K562 (cell line): Measurements from ENCODE around the gene PPP1R15A. TPM values are rescaled to one million over a fixed set of nuclear protein-coding genes. Genes with fewer than 3 reads are reported as not detected.

Experiments used
- BRD9 ChIP-seq: fragments of 450-650 bp; IDR thresholded peaks from 2 replicates; pipeline ENCODE4 v1.6.1; 2018; ENCODE audit warnings: low read depth; ENCODE audit not compliant: partially characterized antibody
- CUX1 ChIP-seq: fragments of 200-800 bp; sonication (Bioruptor generic); IDR thresholded peaks from 2 replicates; pipeline ENCODE4 v1.6.1; 2016; ENCODE audit warnings: missing genetic modification characterization, missing compliant biosample characterization
- FOXK2 ChIP-seq, 2 experiments: fragments of 450-650 bp; IDR thresholded peaks in 1 of 2; conservative IDR thresholded peaks in 1 of 2; 2 replicates each; pipeline ENCODE4 v1.6.1; 2016; ENCODE audit warnings: low read depth in 2 of 2, mild to moderate bottlenecking in 1 of 2
- MLX ChIP-seq, 2 experiments: fragments of 450-650 bp in 1 of 2; sonication (generic) in 1 of 2; formaldehyde crosslinking; conservative IDR thresholded peaks; 2 replicates each; pipeline versions ENCODE4 v1.4.0 to v1.8.1; 2020 to 2022; ENCODE audit warnings: mild to moderate bottlenecking in 1 of 2, missing genetic modification reagents in 1 of 2
- NR2C2 ChIP-seq, 2 experiments: fragments of 200-800 bp in 1 of 2; sonication (Bioruptor generic) in 1 of 2; sonication (generic) in 1 of 2; formaldehyde crosslinking in 1 of 2; IDR thresholded peaks; 2 replicates each; pipeline versions ENCODE4 v1.6.1 to v1.8.0; 2016 to 2022; ENCODE audit warnings: mild to moderate bottlenecking in 1 of 2, missing compliant biosample characterization in 1 of 2, missing genetic modification characterization in 1 of 2, missing genetic modification reagents in 1 of 2
- NR4A1 ChIP-seq, 2 experiments: fragments of 250-450 bp in 1 of 2; fragments of 450-650 bp in 1 of 2; sonication (Bioruptor Pico) in 1 of 2; IDR thresholded peaks; 2 replicates each; pipeline versions ENCODE4 v1.4.0 to v1.6.1; 2016 to 2020; ENCODE audit warnings: mild to moderate bottlenecking in 2 of 2, missing compliant biosample characterization in 1 of 2, missing genetic modification characterization in 1 of 2, moderate library complexity in 1 of 2
- RAD51 ChIP-seq: fragments of 450-650 bp; IDR thresholded peaks from 2 replicates; pipeline ENCODE4 v1.7.1; 2016; ENCODE audit warnings: low read depth, mild to moderate bottlenecking, borderline replicate concordance
- RBM15 ChIP-seq: fragments of 200-400 bp; formaldehyde crosslinking; IDR thresholded peaks from 2 replicates; pipeline ENCODE4 v1.6.1; 2018; ENCODE audit warnings: mild to moderate bottlenecking, low read length, moderate library complexity; ENCODE audit not compliant: insufficient read depth
- SETDB1 ChIP-seq: IDR thresholded peaks from one replicate; pipeline ENCODE4 v1.6.1; 2012; ENCODE audit warnings: low read length, control low read depth, inconsistent platforms
- TBL1XR1 ChIP-seq, 2 experiments: IDR thresholded peaks; 2 replicates each; pipeline ENCODE4 v1.6.1; 2012; ENCODE audit warnings: improper control_type of control experiment in 2 of 2, low read length in 2 of 2, mild to moderate bottlenecking in 1 of 2
- TRIM24 ChIP-seq, 2 experiments: fragments of 450-650 bp; IDR thresholded peaks; 2 replicates each; pipeline ENCODE4 v1.6.1; 2016
- ZC3H4 ChIP-seq: sonication (generic); formaldehyde crosslinking; IDR thresholded peaks from 2 replicates; pipeline ENCODE4 v1.9.0; 2021; ENCODE audit warnings: missing genetic modification reagents, borderline replicate concordance
- ZNF121 ChIP-seq: sonication (generic); formaldehyde crosslinking; conservative IDR thresholded peaks from 2 replicates; pipeline ENCODE4 v1.8.0; 2022; ENCODE audit warnings: missing genetic modification reagents
- ZNF449 ChIP-seq: fragments of 250-450 bp; sonication (Bioruptor Pico); IDR thresholded peaks from 2 replicates; pipeline ENCODE4 v1.8.0; 2022; ENCODE audit warnings: moderate library complexity, mild to moderate bottlenecking, inconsistent platforms
- polyA plus RNA-seq, 8 experiments: library from polyadenylated mRNA; depleted of rRNA in 4 of 8; stranded (reverse) in 5 of 8; unstranded in 3 of 8; fragments of >200 nt; fragmentation: Nextera tagmentation in 2 of 8; fragmentation: Illumina TruSeq in 1 of 8; extraction: Ambion mirVana in 2 of 8; extraction: Trizol in 1 of 8; gene quantifications; 2 replicates each; pipeline versions ENCODE4 v1.2.1 to v1.2.3, GENCODE V29; 2011 to 2014; ENCODE audit warnings: inconsistent platforms in 1 of 8, missing spikeins in 1 of 8
- total RNA-seq, 7 experiments: library from RNA; depleted of rRNA in 6 of 7; stranded (reverse); fragments of >200 nt in 6 of 7; fragmentation: Illumina TruSeq in 2 of 7; extraction: Trizol in 2 of 7; gene quantifications; 2 replicates each; pipeline versions ENCODE4 v1.2.1 to v1.2.3, GENCODE V29; 2011 to 2021; ENCODE audit warnings: low replicate concordance in 1 of 7
- TF ChIP-seq, protein P1 (sequence below): fragments of 150-350 bp; conservative IDR thresholded peaks from 2 replicates; pipeline ENCODE4 v1.6.1; 2014; ENCODE audit warnings: low read length

The PPP1R15A gene
- total and polyA plus RNA-seq, 9 of the 15 experiments (the other 6 are each of a cell fraction or from before 2014, with no cell fraction given), result 0.42 to 73.7 (median 44.0) TPM

DNA sequence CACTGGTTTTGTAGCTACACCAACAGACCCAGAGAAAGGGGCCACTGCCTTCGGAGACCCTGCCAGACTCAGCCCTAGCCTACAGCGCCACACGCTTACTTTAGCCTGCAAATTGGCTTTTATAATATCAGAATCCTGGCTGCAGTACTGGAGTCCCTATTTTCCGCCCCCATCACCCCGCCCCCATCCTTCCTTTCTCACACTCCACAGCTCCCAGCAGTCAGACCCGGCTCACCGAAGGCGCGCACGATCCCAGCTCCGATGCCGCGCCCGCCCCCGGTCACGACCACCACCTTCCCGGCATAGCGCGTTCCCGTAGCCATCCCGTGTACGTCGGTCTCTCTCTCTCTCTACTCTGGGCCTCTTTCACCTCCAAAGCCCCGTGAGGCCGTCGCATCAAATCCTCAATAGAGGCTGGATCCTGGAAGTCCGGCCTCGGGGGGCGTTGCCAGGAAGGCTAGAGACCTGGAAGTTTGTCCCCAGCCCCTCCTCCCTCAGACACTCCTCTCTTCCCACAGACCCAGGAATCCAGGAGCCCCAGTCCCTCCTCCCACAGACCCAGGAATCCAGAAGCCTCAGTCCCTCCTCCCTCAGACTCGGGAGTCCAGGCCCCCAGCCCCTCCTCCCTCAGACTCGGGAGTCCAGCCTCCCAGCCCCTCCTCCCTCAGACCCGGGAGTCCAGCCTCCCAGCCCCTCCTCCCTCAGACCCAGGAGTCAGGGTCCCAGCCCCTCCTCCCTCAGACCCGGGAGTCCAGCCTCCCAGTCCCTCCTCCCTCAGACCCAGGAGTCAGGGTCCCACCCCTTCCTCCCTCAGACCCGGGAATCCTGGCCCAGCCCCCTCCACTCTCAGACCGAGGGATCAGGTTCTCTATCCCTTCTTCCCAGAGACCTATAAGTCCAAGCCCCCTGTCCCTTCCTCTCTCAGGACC is 35.9 kb upstream of the PPP1R15A start, which contains the start of gene HSD17B14 (continued):
- TF ChIP-seq, protein P1, sequence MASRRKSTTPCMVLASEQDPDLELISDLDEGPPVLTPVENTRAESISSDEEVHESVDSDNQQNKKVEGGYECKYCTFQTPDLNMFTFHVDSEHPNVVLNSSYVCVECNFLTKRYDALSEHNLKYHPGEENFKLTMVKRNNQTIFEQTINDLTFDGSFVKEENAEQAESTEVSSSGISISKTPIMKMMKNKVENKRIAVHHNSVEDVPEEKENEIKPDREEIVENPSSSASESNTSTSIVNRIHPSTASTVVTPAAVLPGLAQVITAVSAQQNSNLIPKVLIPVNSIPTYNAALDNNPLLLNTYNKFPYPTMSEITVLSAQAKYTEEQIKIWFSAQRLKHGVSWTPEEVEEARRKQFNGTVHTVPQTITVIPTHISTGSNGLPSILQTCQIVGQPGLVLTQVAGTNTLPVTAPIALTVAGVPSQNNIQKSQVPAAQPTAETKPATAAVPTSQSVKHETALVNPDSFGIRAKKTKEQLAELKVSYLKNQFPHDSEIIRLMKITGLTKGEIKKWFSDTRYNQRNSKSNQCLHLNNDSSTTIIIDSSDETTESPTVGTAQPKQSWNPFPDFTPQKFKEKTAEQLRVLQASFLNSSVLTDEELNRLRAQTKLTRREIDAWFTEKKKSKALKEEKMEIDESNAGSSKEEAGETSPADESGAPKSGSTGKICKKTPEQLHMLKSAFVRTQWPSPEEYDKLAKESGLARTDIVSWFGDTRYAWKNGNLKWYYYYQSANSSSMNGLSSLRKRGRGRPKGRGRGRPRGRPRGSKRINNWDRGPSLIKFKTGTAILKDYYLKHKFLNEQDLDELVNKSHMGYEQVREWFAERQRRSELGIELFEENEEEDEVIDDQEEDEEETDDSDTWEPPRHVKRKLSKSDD, result no peak
- no peak for TF ChIP-seq SETDB1
- TF ChIP-seq MLX (CRISPR knock-in tag; conservative IDR thresholded peaks at IDR 0.05), result no peak
- no peak for TF ChIP-seq FOXK2 (conservative IDR thresholded peaks at IDR 0.05 in 1 of 2, IDR thresholded peaks at IDR 0.05 in 1 of 2; ENCODE audit: low read depth in 2 of 2)
- no peak for TF ChIP-seq TBL1XR1 (IDR thresholded peaks at IDR 0.05; ENCODE audit: low read length in 2 of 2)
- no peak for TF ChIP-seq BRD9
- no peak for TF ChIP-seq ZC3H4 (CRISPR knock-in tag)
- no peak for TF ChIP-seq TRIM24 (IDR thresholded peaks at IDR 0.05)
- no peak for TF ChIP-seq ZNF121 (CRISPR knock-in tag)
- TF ChIP-seq NR2C2 (CRISPR knock-in tag; IDR thresholded peaks at IDR 0.05), result no peak
- TF ChIP-seq NR2C2 (tag; IDR thresholded peaks at IDR 0.05), result peak; percentile 36; the same call in 1 of the 2 replicates
- TF ChIP-seq CUX1 (CRISPR knock-in tag), result no peak
- TF ChIP-seq ZNF449 (CRISPR knock-in tag), result no peak
- TF ChIP-seq NR4A1 (CRISPR knock-in tag; IDR thresholded peaks at IDR 0.05), result no peak
- peak; percentile 53; the same call in 1 of the 2 replicates for TF ChIP-seq NR4A1 (tag; IDR thresholded peaks at IDR 0.05)
- no peak for TF ChIP-seq RAD51
- no peak for TF ChIP-seq RBM15
